Fibroblast of mammary gland (primary cell): Measurements from ENCODE around the gene MAP4K5.
"Not testable (repeated sequence)": the region's sequence is repeated elsewhere in the genome, so short reads cannot be mapped to it uniquely, and the experiment has no call there.

Experiments
- DNase-seq: peaks from one replicate; pipeline ENCODE4 v3.0.0-alpha.2; 2010; ENCODE audit warnings: low read depth
- H3K4me3 ChIP-seq: 2 replicates; pipeline ENCODE4 v1.5.1; 2011; ENCODE audit warnings: low read depth, mild to moderate bottlenecking, low read length, moderate library complexity; ENCODE audit not compliant: control insufficient read depth
- CTCF ChIP-seq: conservative IDR thresholded peaks from 2 replicates; pipeline ENCODE4 v1.5.1; 2011; ENCODE audit warnings: low read depth, low read length, inconsistent platforms; ENCODE audit not compliant: control insufficient read depth, insufficient read depth

Gene MAP4K5

GRCh38 chr14:50544911-50545310 lies 12.5 kb upstream of the MAP4K5 start:
- TF ChIP-seq CTCF: no peak
- DNase-seq: no peak
- H3K4me3 ChIP-seq: no peak overlapping the region

- H3K4me3 ChIP-seq: no peak overlapping the region
- DNase-seq: peak; percentile 68
- peak; percentile 57 for TF ChIP-seq CTCF
These were observed 10.6 kb upstream of the MAP4K5 start for GRCh38 chr14:50542941-50543418.

GRCh38 chr14:50541159-50541567 lies 8.8 kb upstream of the MAP4K5 start:
- H3K4me3 ChIP-seq: no peak overlapping the region
- DNase-seq: no peak
- TF ChIP-seq CTCF: no peak

GRCh38 chr14:50539051-50539450 lies 6.7 kb upstream of the MAP4K5 start:
- no peak overlapping the region for H3K4me3 ChIP-seq
- DNase-seq: no peak
- no peak for TF ChIP-seq CTCF

GRCh38 chr14:50538034-50538433 lies 5.7 kb upstream of the MAP4K5 start:
- DNase-seq, H3K4me3 ChIP-seq: not testable (repeated sequence)

- DNase-seq: no peak
- no peak overlapping the region for H3K4me3 ChIP-seq
- TF ChIP-seq CTCF: no peak
These were observed 2.6 kb upstream of the MAP4K5 start for GRCh38 chr14:50534997-50535396.

- no peak for TF ChIP-seq CTCF
- DNase-seq: no peak
These were observed 2.0 kb upstream of the MAP4K5 start for GRCh38 chr14:50534416-50534815.

GRCh38 chr14:50533806-50534205 lies 1.4 kb upstream of the MAP4K5 start:
- H3K4me3 ChIP-seq: no peak overlapping the region
- no peak for TF ChIP-seq CTCF
- DNase-seq: no peak

More at GRCh38 chr14:50534416-50534815, 2.0 kb upstream of the MAP4K5 start:
- no peak overlapping the region for H3K4me3 ChIP-seq
